GM12872 (cell line): ENCODE results near the gene SVIL.

Experiments used
- TF ChIP-seq, protein P1 (sequence below): IDR thresholded peaks from 3 replicates; pipeline ENCODE4 v1.5.1; 2011; ENCODE audit warnings: low read depth, mild to moderate bottlenecking, low read length, moderate library complexity; ENCODE audit not compliant: insufficient read depth

The SVIL gene

GRCh38 chr10:29636178-29636577, 1.4 kb upstream of the SVIL start:
- TF ChIP-seq, protein P1, sequence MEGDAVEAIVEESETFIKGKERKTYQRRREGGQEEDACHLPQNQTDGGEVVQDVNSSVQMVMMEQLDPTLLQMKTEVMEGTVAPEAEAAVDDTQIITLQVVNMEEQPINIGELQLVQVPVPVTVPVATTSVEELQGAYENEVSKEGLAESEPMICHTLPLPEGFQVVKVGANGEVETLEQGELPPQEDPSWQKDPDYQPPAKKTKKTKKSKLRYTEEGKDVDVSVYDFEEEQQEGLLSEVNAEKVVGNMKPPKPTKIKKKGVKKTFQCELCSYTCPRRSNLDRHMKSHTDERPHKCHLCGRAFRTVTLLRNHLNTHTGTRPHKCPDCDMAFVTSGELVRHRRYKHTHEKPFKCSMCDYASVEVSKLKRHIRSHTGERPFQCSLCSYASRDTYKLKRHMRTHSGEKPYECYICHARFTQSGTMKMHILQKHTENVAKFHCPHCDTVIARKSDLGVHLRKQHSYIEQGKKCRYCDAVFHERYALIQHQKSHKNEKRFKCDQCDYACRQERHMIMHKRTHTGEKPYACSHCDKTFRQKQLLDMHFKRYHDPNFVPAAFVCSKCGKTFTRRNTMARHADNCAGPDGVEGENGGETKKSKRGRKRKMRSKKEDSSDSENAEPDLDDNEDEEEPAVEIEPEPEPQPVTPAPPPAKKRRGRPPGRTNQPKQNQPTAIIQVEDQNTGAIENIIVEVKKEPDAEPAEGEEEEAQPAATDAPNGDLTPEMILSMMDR = no peak

- TF ChIP-seq, protein P1 = no peak
Observed at GRCh38 chr10:29635711-29636144, 957 bp upstream of the SVIL start.

GRCh38 chr10:29634105-29634504, 666 bp downstream of the SVIL start:
- TF ChIP-seq, protein P1 = no peak

- TF ChIP-seq, protein P1 = no peak
Observed at GRCh38 chr10:29631049-29631339, 3.8 kb downstream of the SVIL start.

GRCh38 chr10:29630205-29631048, 4.3 kb downstream of the SVIL start:
- TF ChIP-seq, protein P1 = no peak

- TF ChIP-seq, protein P1 = no peak
Observed at GRCh38 chr10:29628912-29629526, 5.8 kb downstream of the SVIL start.

DNA sequence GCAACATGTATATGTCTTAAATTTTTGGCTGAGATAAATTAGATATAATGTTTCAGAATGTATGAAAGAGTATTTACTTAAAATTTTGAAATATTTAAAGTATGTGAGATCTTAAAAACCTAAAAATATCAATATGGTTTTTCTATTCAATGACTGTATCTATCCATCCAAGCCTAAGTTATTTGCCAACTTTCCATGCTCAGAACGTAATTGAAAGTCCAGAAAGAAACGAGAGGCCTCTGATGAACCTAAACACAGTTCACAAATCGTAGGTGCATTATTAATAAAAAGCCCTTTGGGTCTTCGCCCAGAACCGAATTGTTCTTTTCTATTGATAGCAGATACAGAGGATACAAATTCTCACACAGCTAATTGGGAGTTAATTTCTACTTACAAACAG, 6.5 kb downstream of the SVIL start:
- TF ChIP-seq, protein P1 = no peak
